B cell (primary cell): ENCODE results near the gene NNT. TPM values are rescaled to one million over a fixed set of nuclear protein-coding genes. Genes with fewer than 3 reads are reported as not detected.

Experiments
- ATAC-seq: fragments of 200-7000 bp; cut with Tn5 transposase; one replicate; pipeline ENCODE4 v1.10.0; 2021; ENCODE audit warnings: low read depth, mild to moderate bottlenecking, moderate number of reproducible peaks, moderate library complexity
- CTCF ChIA-PET: fragments of 350-600 bp; sonication (Branson Sonifier 250); formaldehyde crosslinking; loops from one replicate; lab custom pipeline; 2021; ENCODE audit warnings: antibody characterized with exemption, inconsistent platforms; lab: Charles Lee
- POLR2A ChIA-PET: fragments of 350-600 bp; sonication (Branson Sonifier 250); formaldehyde crosslinking; loops from one replicate; lab custom pipeline; 2021; ENCODE audit warnings: antibody characterized with exemption; lab: Charles Lee
- DNase-seq: peaks from one replicate; pipeline ENCODE4 v3.0.0; 2013
- H2AFZ ChIP-seq: 2 replicates; pipeline ENCODE4 v1.6.1; 2012; ENCODE audit warnings: mild to moderate bottlenecking, low read depth, low read length; ENCODE audit not compliant: insufficient read depth, poor library complexity, severe bottlenecking
- H3K27ac ChIP-seq, 2 donors: 1 replicate in 1 of 2; 2 replicates in 1 of 2; pipeline ENCODE4 v1.5.1; 2012 to 2013; ENCODE audit warnings: low read length in 2 of 2, mild to moderate bottlenecking in 2 of 2, moderate library complexity in 1 of 2
- H3K27me3 ChIP-seq, 4 experiments: fragments of 200-600 bp in 1 of 4; sonication (generic) in 1 of 4; replicated peaks in 1 of 4; 1 replicate in 2 of 4; 2 replicates in 2 of 4; pipeline versions ENCODE4 v1.6.1 to v1.7.0; 2013 to 2016; ENCODE audit warnings: low read length in 3 of 4, mild to moderate bottlenecking in 2 of 4, mixed read lengths in 1 of 4, moderate library complexity in 1 of 4; ENCODE audit not compliant: insufficient read depth in 4 of 4, control insufficient read depth in 3 of 4; ENCODE audit errors: control extremely low read depth in 1 of 4
- H3K36me3 ChIP-seq, 2 experiments: replicated peaks in 1 of 2; 1 replicate in 1 of 2; 2 replicates in 1 of 2; pipeline versions ENCODE4 v1.6.1 to v1.7.1; 2013; ENCODE audit warnings: low read length in 1 of 2; ENCODE audit not compliant: insufficient read depth in 2 of 2, control insufficient read depth in 1 of 2; ENCODE audit errors: control extremely low read depth in 1 of 2, extremely low read depth in 1 of 2
- H3K4me1 ChIP-seq, 2 donors: fragments of 200-600 bp in 1 of 2; sonication (generic) in 1 of 2; 1 replicate in 1 of 2; 2 replicates in 1 of 2; pipeline versions ENCODE4 v1.5.1 to v1.6.1; 2013 to 2017; ENCODE audit warnings: low read length in 2 of 2; ENCODE audit not compliant: control insufficient read depth in 2 of 2, insufficient read depth in 2 of 2
- H3K4me2 ChIP-seq: replicated peaks from 2 replicates; pipeline ENCODE3; 2012; ENCODE audit warnings: mild to moderate bottlenecking, low read depth, low read length; ENCODE audit not compliant: poor library complexity, severe bottlenecking
- H3K4me3 ChIP-seq, 5 experiments: fragments of 200-600 bp in 1 of 5; sonication (generic) in 1 of 5; 1 replicate in 3 of 5; 2 replicates in 2 of 5; pipeline versions ENCODE4 v1.5.1 to v1.7.0; 2011 to 2016; ENCODE audit warnings: low read length in 4 of 5, mild to moderate bottlenecking in 4 of 5, low read depth in 2 of 5, control low read depth in 1 of 5, moderate library complexity in 1 of 5; ENCODE audit not compliant: insufficient read depth in 1 of 5; ENCODE audit errors: control extremely low read depth in 1 of 5, extremely low read depth in 1 of 5
- H3K79me2 ChIP-seq: fragments of 200-600 bp; sonication (generic); one replicate; pipeline ENCODE4 v1.6.0; 2016; ENCODE audit warnings: low read length; ENCODE audit not compliant: control insufficient read depth, insufficient read depth
- H3K9ac ChIP-seq: fragments of 200-600 bp; sonication (generic); 2 replicates; pipeline ENCODE4 v1.6.1; 2017; ENCODE audit warnings: mild to moderate bottlenecking, low read length, moderate library complexity
- H3K9me3 ChIP-seq, 3 donors: one replicate each; pipeline versions ENCODE4 v1.6.1 to v1.7.1; 2013; ENCODE audit warnings: low read length in 2 of 3; ENCODE audit not compliant: control insufficient read depth in 2 of 3, insufficient read depth in 1 of 3; ENCODE audit errors: control extremely low read depth in 1 of 3
- H4K20me1 ChIP-seq: 2 replicates; pipeline ENCODE4 v1.6.0; 2012; ENCODE audit warnings: mild to moderate bottlenecking, low read length; ENCODE audit not compliant: insufficient read depth, control insufficient read depth, poor library complexity, severe bottlenecking
- H3K27ac Mint-ChIP-seq: one replicate; pipeline ENCODE4 v1.8.0; 2021; ENCODE audit warnings: mixed read lengths
- H3K27me3 Mint-ChIP-seq: one replicate; pipeline ENCODE4 v1.8.0; 2021; ENCODE audit warnings: mixed read lengths
- H3K4me1 Mint-ChIP-seq: one replicate; pipeline ENCODE4 v1.8.0; 2021; ENCODE audit warnings: mixed read lengths
- H3K4me3 Mint-ChIP-seq: one replicate; pipeline ENCODE4 v1.8.0; 2021; ENCODE audit warnings: mixed read lengths
- H3K9me3 Mint-ChIP-seq: one replicate; pipeline ENCODE4 v1.8.0; 2022; ENCODE audit warnings: mixed read lengths; ENCODE audit not compliant: insufficient read depth
- CTCF ChIP-seq: fragments of 200-600 bp; IDR thresholded peaks from one replicate; pipeline ENCODE4 v1.8.0; 2022; ENCODE audit warnings: antibody characterized with exemption, mild to moderate bottlenecking
- EZH2 ChIP-seq: IDR thresholded peaks from 2 replicates; pipeline ENCODE4 v1.6.1; 2012; ENCODE audit warnings: borderline replicate concordance, low read depth, mild to moderate bottlenecking, moderate library complexity, low read length; ENCODE audit not compliant: insufficient read depth, poor library complexity, severe bottlenecking
- WGBS: methylation state at CpG from one replicate; pipeline ENCODE4 v1.1.5; 2013; ENCODE audit warnings: missing lambda C conversion rate; ENCODE audit not compliant: insufficient coverage; 5-methylcytosine and 5-hydroxymethylcytosine counted together
- intact Hi-C: fragments of 100-400 bp; cut with micrococcal nuclease; formaldehyde crosslinking; loops from one replicate; pipeline ENCODE4 v1.10.0; 2022
- polyA plus RNA-seq: library from polyadenylated mRNA; depleted of rRNA; stranded (reverse); fragments of >200 nt; gene quantifications from 2 replicates; pipeline ENCODE4 v1.2.3, GENCODE V29; 2012
- total RNA-seq, 2 donors: library from RNA; stranded (reverse); fragments of 120-200 nt in 1 of 2; gene quantifications; 1 replicate in 1 of 2; 2 replicates in 1 of 2; pipeline versions ENCODE4 v1.2.3 to v1.2.4, GENCODE V29; 2013 to 2022

NNT gene
- total and polyA plus RNA-seq, 2 donors (not counting 1 experiment from before 2014, with no cell fraction given), result 17.8 to 61.1 TPM

DNA sequence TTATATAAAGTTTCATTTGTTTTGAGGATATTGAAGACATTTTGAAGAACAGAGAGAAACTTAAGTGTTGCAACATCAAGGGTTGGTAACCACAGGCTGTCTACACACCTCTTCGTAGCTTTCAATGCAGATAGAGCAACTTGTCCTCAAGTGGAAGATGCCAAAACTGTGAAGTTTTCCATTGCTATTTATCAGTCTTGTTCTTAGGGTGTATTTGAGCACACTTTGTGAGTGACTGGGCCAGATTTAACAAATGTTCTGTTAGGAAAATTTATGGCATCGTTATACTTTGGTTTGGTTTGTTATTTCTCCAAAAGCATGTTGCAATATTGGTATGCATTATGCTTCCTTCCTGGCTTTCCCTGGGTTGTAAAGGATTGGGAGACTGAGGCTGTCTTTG, 31.6 kb downstream of the NNT start:
- Histone ChIP-seq H3K4me2 (no peak overlapping the region), H3K4me3 (no peak overlapping the region), H3K27me3 (no peaks in the 10 kb centered on the region), H3K36me3 (peaks cover 2 to 21% of the 10 kb centered on the region in 2 experiments), H3K27ac (no peak overlapping the region), H3K79me2 (peaks cover 16% of the 10 kb centered on the region), H3K9ac (no peak overlapping the region), H3K9me3 (no peaks in the 10 kb centered on the region), H2AFZ (no peak overlapping the region), H3K4me1 (no peaks in the 10 kb centered on the region), H4K20me1 (peaks cover 16% of the 10 kb centered on the region)
- no peak for ATAC-seq
- intact Hi-C loops, result loop anchor here (10.0 kb wide), 1 partner anchor 1140 kb away; no protein-coding TSS in a partner anchor
- ChIA-PET CTCF (no interaction called here), POLR2A (no interaction called here)
- no peaks in the 10 kb centered on the region for H3K27me3 Mint-ChIP-seq
- TF ChIP-seq EZH2 (no peak), CTCF (no peak)
- H3K27ac Mint-ChIP-seq, result no peak overlapping the region
- H3K9me3 Mint-ChIP-seq, result no peaks in the 10 kb centered on the region
- no peak for DNase-seq
- 100% methylated on average over 2 of the region's 2 CpGs for WGBS
- peaks cover 9% of the 10 kb centered on the region for H3K4me1 Mint-ChIP-seq
- no peak overlapping the region for H3K4me3 Mint-ChIP-seq

- Histone ChIP-seq H2AFZ (no peak overlapping the region), H3K4me3 (no peak overlapping the region), H4K20me1 (peaks cover 16% of the 10 kb centered on the region), H3K4me2 (no peak overlapping the region), H3K79me2 (peaks cover 16% of the 10 kb centered on the region), H3K4me1 (no peaks in the 10 kb centered on the region), H3K27ac (no peak overlapping the region), H3K36me3 (peaks cover 2 to 21% of the 10 kb centered on the region in 2 experiments), H3K27me3 (no peaks in the 10 kb centered on the region), H3K9me3 (no peaks in the 10 kb centered on the region), H3K9ac (no peak overlapping the region)
- Mint-ChIP-seq H3K4me3 (no peak overlapping the region), H3K27ac (no peak overlapping the region), H3K27me3 (no peaks in the 10 kb centered on the region), H3K9me3 (no peaks in the 10 kb centered on the region), H3K4me1 (peaks cover 9% of the 10 kb centered on the region)
- POLR2A ChIA-PET, result interaction anchor here (0.7 kb wide), 1 partner anchor 33 kb away, joined by 3 read pairs; the partner anchor contains the start of gene NNT
- CTCF ChIA-PET, result no interaction called here
- TF ChIP-seq EZH2, result no peak
- no peak for TF ChIP-seq CTCF
- intact Hi-C loops, result loop anchor here (10.0 kb wide), 1 partner anchor 1139 kb away; no protein-coding TSS in a partner anchor
- DNase-seq, result no peak
- ATAC-seq, result no peak
Measured at GRCh38 chr5:43635374-43635773, 32.4 kb downstream of the NNT start.
